ENCODE measurements around the gene PPP4R2. TPM values are rescaled to one million over a fixed set of nuclear protein-coding genes. Genes with fewer than 3 reads are reported as not detected.
"Not testable (repeated sequence)": the region's sequence is repeated elsewhere in the genome, so short reads cannot be mapped to it uniquely, and the experiment has no call there.

PPP4R2 gene
- polyA plus RNA-seq, 1 donor from 2014 or later = 37.6 TPM

DNA sequence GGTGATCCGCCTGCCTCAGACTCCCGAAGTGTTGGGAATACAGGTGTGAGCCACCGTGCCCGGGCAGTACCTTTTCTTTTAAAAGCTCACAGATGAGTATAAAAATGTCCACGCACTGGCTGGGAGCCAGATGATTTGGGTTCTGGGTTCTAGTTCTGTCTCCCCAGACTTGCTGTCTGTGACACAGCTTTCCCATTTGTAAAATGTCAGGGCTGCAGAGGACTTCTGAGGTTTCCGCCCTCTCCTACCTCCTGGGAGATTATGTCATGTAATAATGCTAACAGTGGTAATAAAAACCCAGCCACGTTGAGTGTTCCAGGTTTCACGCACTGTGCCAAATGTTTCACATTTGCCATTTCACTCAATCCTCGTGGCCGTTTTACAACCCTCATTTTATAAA, 1.3 kb upstream of the PPP4R2 start:
- Mint-ChIP-seq H3K27me3 (no peaks in the 10 kb centered on the region), H3K36me3 (peaks cover 4% of the 10 kb centered on the region), H3K4me1 (peaks cover 23 to 26% (median 25%) of the 10 kb centered on the region in 3 donors), H3K9me3 (no peaks in the 10 kb centered on the region), H3K27ac (no peak overlapping the region), H3K4me3 (peak overlapping the region in 2 of 4 donors; percentile 70 to 78)

- Mint-ChIP-seq H3K4me3 (peak overlapping the region; percentile 85 to 96 (median 94)), H3K4me1 (peaks cover 28 to 33% (median 32%) of the 10 kb centered on the region in 3 donors), H3K27me3 (no peaks in the 10 kb centered on the region), H3K36me3 (peaks cover 5% of the 10 kb centered on the region), H3K9me3 (no peaks in the 10 kb centered on the region), H3K27ac (peak overlapping the region; percentile 87 to 93 (median 88))
Observed at GRCh38 chr3:72996121-72996472, 514 bp upstream of the PPP4R2 start.

DNA sequence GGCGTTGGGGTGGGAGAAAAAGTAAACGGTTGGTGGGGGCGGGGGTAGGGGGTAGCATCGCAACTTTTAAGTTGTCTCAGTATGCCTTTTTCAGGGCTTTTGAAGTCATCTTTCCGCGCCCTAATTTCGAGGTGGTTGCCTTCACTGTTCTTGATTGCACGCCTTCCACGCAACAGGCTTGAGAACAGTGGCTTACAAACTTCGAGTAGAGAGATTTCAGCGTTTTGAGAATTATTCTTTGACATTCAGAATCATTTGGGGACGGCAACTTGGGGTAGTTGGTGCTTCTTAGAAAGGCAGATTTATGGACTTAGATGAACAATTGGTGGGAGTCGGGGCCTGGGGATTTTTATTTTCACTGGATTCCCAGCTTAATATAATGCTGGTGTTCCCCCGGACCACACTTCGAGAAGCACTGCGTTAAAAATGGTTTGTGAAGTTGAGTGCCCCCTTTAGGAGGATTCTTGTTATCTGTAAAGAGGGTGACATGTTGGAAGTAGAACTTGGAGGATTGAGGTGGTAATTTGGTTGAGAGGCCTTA, 880 bp downstream of the PPP4R2 start:
- H3K9me3 Mint-ChIP-seq = no peaks in the 10 kb centered on the region
- H3K36me3 Mint-ChIP-seq = peaks cover 5% of the 10 kb centered on the region
- H3K4me3 Mint-ChIP-seq = peak overlapping the region; percentile 85 to 96 (median 94)
- peak overlapping the region; percentile 88 to 93 (median 89) for H3K27ac Mint-ChIP-seq
- peaks cover 32 to 38% (median 33%) of the 10 kb centered on the region in 3 donors for H3K4me1 Mint-ChIP-seq
- no peaks in the 10 kb centered on the region for H3K27me3 Mint-ChIP-seq

GRCh38 chr3:72998466-72998865, 1.9 kb downstream of the PPP4R2 start:
- no peaks in the 10 kb centered on the region for H3K27me3 Mint-ChIP-seq
- H3K4me1 Mint-ChIP-seq = peaks cover 33 to 38% (median 34%) of the 10 kb centered on the region in 3 donors
- no peaks in the 10 kb centered on the region for H3K9me3 Mint-ChIP-seq
- H3K36me3 Mint-ChIP-seq = peaks cover 5% of the 10 kb centered on the region
- H3K4me3 Mint-ChIP-seq = peak overlapping the region; percentile 46 to 84 (median 76)
- H3K27ac Mint-ChIP-seq = peak overlapping the region in 2 of 3 donors; percentile 82 to 93

DNA sequence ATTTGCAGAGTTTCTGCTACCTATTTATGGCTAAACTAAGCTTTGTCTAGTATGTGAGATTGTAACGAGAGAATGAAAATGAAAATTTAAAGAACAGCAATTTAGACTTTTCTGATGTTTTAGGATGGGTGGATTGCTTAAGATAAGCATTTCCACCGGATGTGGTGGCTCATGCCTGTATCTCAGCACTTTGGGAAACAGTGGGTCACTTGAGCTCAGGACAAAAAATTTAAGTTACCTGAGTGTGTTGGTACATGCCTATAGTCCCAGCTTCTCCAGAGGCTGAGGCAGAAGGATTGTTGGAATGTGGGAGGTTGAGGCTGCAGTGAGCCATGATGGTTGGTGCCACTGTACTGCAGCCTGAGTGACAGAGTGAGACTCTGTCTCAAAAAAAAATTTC, 3.3 kb downstream of the PPP4R2 start:
- Mint-ChIP-seq H3K36me3 (peaks cover 7% of the 10 kb centered on the region), H3K4me1 (peaks cover 31 to 44% (median 34%) of the 10 kb centered on the region in 3 donors), H3K27ac (no peak overlapping the region), H3K9me3 (no peaks in the 10 kb centered on the region), H3K27me3 (no peaks in the 10 kb centered on the region), H3K4me3 (peak overlapping the region in 3 of 4 donors; percentile 17 to 65 (median 26))

- H3K4me1 Mint-ChIP-seq = peaks cover 35 to 44% (median 37%) of the 10 kb centered on the region in 3 donors
- H3K27ac Mint-ChIP-seq = not testable (repeated sequence)
Observed at GRCh38 chr3:73003050-73003449, 6.4 kb downstream of the PPP4R2 start.

GRCh38 chr3:73004316-73004715, 7.7 kb downstream of the PPP4R2 start:
- peak overlapping the region in 1 of 4 donors; percentile 17 for H3K4me3 Mint-ChIP-seq
- H3K27me3 Mint-ChIP-seq = no peaks in the 10 kb centered on the region
- H3K9me3 Mint-ChIP-seq = no peaks in the 10 kb centered on the region
- peaks cover 12% of the 10 kb centered on the region for H3K36me3 Mint-ChIP-seq
- H3K27ac Mint-ChIP-seq = peak overlapping the region in 1 of 3 donors; percentile 39
- peaks cover 34 to 42% (median 37%) of the 10 kb centered on the region in 3 donors for H3K4me1 Mint-ChIP-seq

More at GRCh38 chr3:73003050-73003449, 6.4 kb downstream of the PPP4R2 start:
- H3K9me3 Mint-ChIP-seq, H3K27me3 Mint-ChIP-seq: not testable (repeated sequence)
- Mint-ChIP-seq H3K4me3 (peak overlapping the region in 1 of 4 donors; percentile 32), H3K36me3 (peaks cover 12% of the 10 kb centered on the region)

- H3K27ac Mint-ChIP-seq = no peak overlapping the region
- H3K9me3 Mint-ChIP-seq = no peaks in the 10 kb centered on the region
- H3K4me3 Mint-ChIP-seq = no peak overlapping the region
- H3K36me3 Mint-ChIP-seq = peaks cover 11% of the 10 kb centered on the region
- H3K4me1 Mint-ChIP-seq = peaks cover 34 to 50% (median 43%) of the 10 kb centered on the region in 3 donors
- no peaks in the 10 kb centered on the region for H3K27me3 Mint-ChIP-seq
Observed at GRCh38 chr3:73007992-73008712, 11.5 kb downstream of the PPP4R2 start.

GRCh38 chr3:73009008-73009407, 12.4 kb downstream of the PPP4R2 start:
- Mint-ChIP-seq H3K4me3 (peak overlapping the region in 1 of 4 donors; percentile 40), H3K36me3 (peaks cover 10% of the 10 kb centered on the region), H3K27ac (peak overlapping the region in 1 of 3 donors; percentile 14), H3K4me1 (peaks cover 37 to 49% (median 45%) of the 10 kb centered on the region in 3 donors), H3K27me3 (no peaks in the 10 kb centered on the region), H3K9me3 (no peaks in the 10 kb centered on the region)

DNA sequence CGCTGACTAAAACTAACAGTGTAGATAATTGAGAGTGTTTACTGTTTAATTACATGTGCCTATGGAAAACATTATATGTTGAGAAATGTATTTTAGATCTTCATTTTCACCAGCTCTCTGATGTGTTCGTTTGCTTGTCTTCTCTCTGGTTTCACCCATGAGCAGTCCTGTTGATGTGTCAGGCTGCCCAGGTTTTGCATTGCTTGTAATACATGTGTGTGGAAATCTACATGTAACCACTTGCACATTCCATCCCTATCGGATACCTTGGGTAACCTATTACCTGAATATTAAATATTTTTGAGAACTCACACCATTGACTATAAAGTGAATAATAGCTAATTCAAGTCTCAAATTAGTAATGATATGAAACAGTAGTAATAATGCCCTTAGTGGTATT, 13.1 kb downstream of the PPP4R2 start:
- Mint-ChIP-seq H3K4me3 (no peak overlapping the region), H3K27ac (no peak overlapping the region), H3K36me3 (peaks cover 9% of the 10 kb centered on the region), H3K27me3 (no peaks in the 10 kb centered on the region), H3K4me1 (peaks cover 37 to 48% (median 44%) of the 10 kb centered on the region in 3 donors), H3K9me3 (no peaks in the 10 kb centered on the region)

- Mint-ChIP-seq H3K27me3 (no peaks in the 10 kb centered on the region), H3K36me3 (peaks cover 9% of the 10 kb centered on the region), H3K4me3 (no peak overlapping the region), H3K4me1 (peaks cover 36 to 48% (median 44%) of the 10 kb centered on the region in 3 donors), H3K9me3 (no peaks in the 10 kb centered on the region), H3K27ac (no peak overlapping the region)
Observed at GRCh38 chr3:73010158-73010557, 13.5 kb downstream of the PPP4R2 start.

DNA sequence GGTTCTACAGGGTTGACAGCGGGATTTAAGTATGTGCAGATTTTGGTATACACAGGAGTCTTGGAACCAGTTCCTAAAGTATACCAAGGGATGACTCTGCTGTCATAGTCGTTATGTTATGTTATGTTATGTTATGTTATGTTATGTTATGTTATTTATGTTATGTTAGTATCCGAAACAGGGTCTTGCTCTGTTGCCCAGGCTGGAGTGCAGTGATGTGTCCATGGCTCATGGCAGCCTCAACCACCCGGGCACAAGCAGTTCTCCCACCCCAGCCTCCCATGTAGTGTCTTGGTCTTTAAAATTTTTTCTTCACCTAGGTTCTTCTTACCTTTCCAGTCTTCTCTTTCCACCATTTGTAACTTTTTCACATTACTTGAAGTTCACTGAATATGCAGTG, 21.7 kb downstream of the PPP4R2 start:
- peaks cover 0 to 2% (median 0%) of the 10 kb centered on the region in 3 donors for H3K9me3 Mint-ChIP-seq
- H3K27ac Mint-ChIP-seq = peak overlapping the region in 1 of 3 donors; percentile 1
- H3K4me3 Mint-ChIP-seq = peak overlapping the region in 1 of 4 donors; percentile 17
- peaks cover 2% of the 10 kb centered on the region for H3K36me3 Mint-ChIP-seq
- H3K27me3 Mint-ChIP-seq = no peaks in the 10 kb centered on the region
- peaks cover 25 to 44% (median 33%) of the 10 kb centered on the region in 3 donors for H3K4me1 Mint-ChIP-seq

- Mint-ChIP-seq H3K36me3 (peaks cover 2% of the 10 kb centered on the region), H3K4me3 (no peak overlapping the region), H3K27me3 (no peaks in the 10 kb centered on the region), H3K9me3 (peaks cover 0 to 2% (median 0%) of the 10 kb centered on the region in 3 donors), H3K27ac (no peak overlapping the region), H3K4me1 (peaks cover 24 to 42% (median 33%) of the 10 kb centered on the region in 3 donors)
Observed at GRCh38 chr3:73018790-73019441, 22.3 kb downstream of the PPP4R2 start.

- Mint-ChIP-seq H3K27ac (no peak overlapping the region), H3K4me1 (peaks cover 35 to 55% (median 50%) of the 10 kb centered on the region in 3 donors), H3K4me3 (no peak overlapping the region), H3K27me3 (no peaks in the 10 kb centered on the region), H3K36me3 (peaks cover 2% of the 10 kb centered on the region), H3K9me3 (peaks cover 0 to 2% (median 0%) of the 10 kb centered on the region in 3 donors)
Observed at GRCh38 chr3:73021301-73021835, 24.8 kb downstream of the PPP4R2 start.

- Mint-ChIP-seq H3K27ac (peak overlapping the region in 2 of 3 donors; percentile 71 to 82), H3K4me1 (peaks cover 37 to 55% (median 48%) of the 10 kb centered on the region in 3 donors), H3K4me3 (peak overlapping the region in 2 of 4 donors; percentile 11 to 41), H3K36me3 (peaks cover 2% of the 10 kb centered on the region), H3K27me3 (no peaks in the 10 kb centered on the region), H3K9me3 (no peaks in the 10 kb centered on the region)
Observed at GRCh38 chr3:73024836-73025235, 28.2 kb downstream of the PPP4R2 start.

All from IgD-negative memory B cell (primary cell).